MG63 (cell line): ENCODE results near the gene TMEM242. TPM values are rescaled to one million over a fixed set of nuclear protein-coding genes. Genes with fewer than 3 reads are reported as not detected.

Experiments
- total RNA-seq: library from RNA; depleted of rRNA; stranded (reverse); fragments of >200 nt; shearing (Covaris generic); gene quantifications from 2 replicates; pipeline ENCODE4 v1.2.3, GENCODE V29; 2014; ENCODE audit warnings: low replicate concordance; rRNA removed

TMEM242 gene
- total RNA-seq, 1 experiment from 2014 or later, result 6.0 TPM

Other genes starting within 250 kb of the TMEM242 start
- gene ZDHHC14, start 57.7 kb upstream of the TMEM242 start, total RNA-seq, result 1.6 and 4.4 TPM in 2 replicates